BJ (cell line): ENCODE results near the gene DNAH14. TPM values are rescaled to one million over a fixed set of nuclear protein-coding genes. Genes with fewer than 3 reads are reported as not detected.

Experiments
- CTCF ChIA-PET: fragments of 350-600 bp; formaldehyde crosslinking; extraction: SDS; loops from one replicate; lab custom pipeline; 2021; ENCODE audit warnings: antibody characterized with exemption, inconsistent platforms; lab: Yijun Ruan, JAX
- POLR2A ChIA-PET: fragments of 300-600 bp; sonication (Branson Sonifier 250); formaldehyde crosslinking; extraction: SDS; loops from one replicate; lab custom pipeline; 2021; ENCODE audit warnings: antibody characterized with exemption; lab: Charles Lee
- DNase-seq: peaks from one replicate; pipeline ENCODE4 v3.0.0-alpha.2; 2011; ENCODE audit warnings: low read depth
- H3K27me3 ChIP-seq: 2 replicates; pipeline ENCODE4 v1.6.0; 2011; ENCODE audit warnings: low read length; ENCODE audit not compliant: control insufficient read depth, insufficient read depth
- H3K36me3 ChIP-seq: 2 replicates; pipeline ENCODE4 v1.5.1; 2011; ENCODE audit warnings: low read length; ENCODE audit not compliant: control insufficient read depth, insufficient read depth
- H3K4me3 ChIP-seq: 2 replicates; pipeline ENCODE4 v1.5.1; 2011; ENCODE audit warnings: low read depth, mild to moderate bottlenecking, control low read depth, low read length
- CTCF ChIP-seq: IDR thresholded peaks from 2 replicates; pipeline ENCODE4 v1.5.1; 2011; ENCODE audit warnings: low read depth, mild to moderate bottlenecking, control low read depth, inconsistent platforms, low read length, moderate library complexity; ENCODE audit not compliant: insufficient read depth
- polyA plus RNA-seq: library from polyadenylated mRNA; depleted of rRNA; stranded (reverse); fragments of >200 nt; gene quantifications from 2 replicates; pipeline ENCODE4 v1.2.3, GENCODE V29; 2011

DNAH14 gene
- polyA plus RNA-seq, 1 experiment, result 1.6 TPM

- Histone ChIP-seq H3K36me3 (peaks cover 4% of the 10 kb centered on the region), H3K4me3 (no peak overlapping the region), H3K27me3 (no peaks in the 10 kb centered on the region)
- no peak for DNase-seq
- no peak for TF ChIP-seq CTCF
- CTCF ChIA-PET, result interaction anchor here (0.7 to 1.6 kb wide), 2 partner anchors 9 to 66 kb away, joined by 4 read pairs; no protein-coding TSS in a partner anchor
- POLR2A ChIA-PET, result no interaction called here
Observed at GRCh38 chr1:225408249-225408648, 478.8 kb downstream of the DNAH14 start.

DNA sequence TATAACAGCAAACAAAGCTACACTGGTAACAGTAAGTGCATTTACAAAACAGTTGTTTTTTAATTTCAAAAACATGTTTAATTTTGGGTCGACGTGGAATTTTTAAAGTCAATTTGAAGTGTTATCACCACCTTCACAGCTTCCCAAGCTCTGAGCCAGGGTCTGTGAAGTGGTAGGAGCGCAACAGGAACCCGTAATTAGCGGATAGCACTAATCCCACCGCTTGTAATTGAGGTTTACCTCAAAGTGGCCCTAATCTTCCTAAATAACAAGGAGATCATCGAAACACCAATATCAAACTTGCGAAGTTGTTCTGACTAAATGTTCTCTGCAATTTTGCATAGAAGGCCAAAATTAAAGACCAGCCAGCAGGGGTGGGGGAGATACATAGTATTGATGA lies 479.6 kb downstream of the DNAH14 start:
- Histone ChIP-seq H3K4me3 (no peak overlapping the region), H3K27me3 (no peaks in the 10 kb centered on the region), H3K36me3 (peaks cover 4% of the 10 kb centered on the region)
- DNase-seq, result no peak
- ChIA-PET CTCF (interaction anchor here (1.6 kb wide), 1 partner anchor 10 kb away, joined by 4 read pairs; no protein-coding TSS in a partner anchor), POLR2A (no interaction called here)
- TF ChIP-seq CTCF, result no peak

GRCh38 chr1:225410036-225410435 lies 480.6 kb downstream of the DNAH14 start:
- CTCF ChIA-PET, result no interaction called here
- DNase-seq, result no peak
- Histone ChIP-seq H3K36me3 (peaks cover 9% of the 10 kb centered on the region), H3K4me3 (no peak overlapping the region), H3K27me3 (no peaks in the 10 kb centered on the region)
- POLR2A ChIA-PET, result no interaction called here
- TF ChIP-seq CTCF, result no peak

DNA sequence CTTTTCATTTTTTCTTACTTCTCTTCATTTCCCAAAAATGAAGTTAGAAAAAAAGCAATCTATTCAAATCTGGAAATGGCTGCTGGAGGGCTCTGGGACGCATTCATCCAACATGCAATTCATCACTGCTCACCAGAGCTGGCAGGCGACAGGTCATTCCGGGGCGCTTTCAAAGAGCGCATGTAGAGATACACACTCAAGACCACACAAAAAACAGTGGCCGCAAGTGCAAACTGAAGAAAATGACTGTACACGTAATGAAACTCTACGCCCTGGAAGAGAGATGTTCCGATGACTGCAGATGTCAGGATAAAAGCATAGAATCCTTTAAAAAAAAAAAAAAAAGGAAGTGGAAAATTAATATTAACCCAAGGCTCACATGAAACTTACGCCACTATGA lies 482.8 kb downstream of the DNAH14 start:
- peaks cover 7% of the 10 kb centered on the region for H3K36me3 ChIP-seq
- CTCF ChIA-PET, result no interaction called here

GRCh38 chr1:225412803-225413351 lies 483.4 kb downstream of the DNAH14 start:
- CTCF ChIA-PET, result no interaction called here
- no peak overlapping the region for H3K4me3 ChIP-seq
- DNase-seq, result no peak
- no peak for TF ChIP-seq CTCF
- H3K36me3 ChIP-seq, result peaks cover 7% of the 10 kb centered on the region
- no peaks in the 10 kb centered on the region for H3K27me3 ChIP-seq
- POLR2A ChIA-PET, result no interaction called here

More for the DNA sequence above, 482.8 kb downstream of the DNAH14 start:
- Histone ChIP-seq H3K4me3 (no peak overlapping the region), H3K27me3 (no peaks in the 10 kb centered on the region)
- no peak for TF ChIP-seq CTCF
- POLR2A ChIA-PET, result no interaction called here
- no peak for DNase-seq
